Hepatocyte (in vitro differentiated cells): ENCODE measurements around the gene CTCFL.

ENCODE experiments used
- EZH2phosphoT487 ChIP-seq: fragments of 200-600 bp; sonication (generic); IDR thresholded peaks from one replicate; pipeline ENCODE4 v1.6.1; 2018; ENCODE audit warnings: antibody characterized with exemption, mild to moderate bottlenecking, low read depth, moderate library complexity; ENCODE audit not compliant: unreplicated experiment, severe bottlenecking
- TF ChIP-seq, protein P1 (sequence below): fragments of 200-600 bp; sonication (generic); IDR thresholded peaks from 2 replicates; pipeline ENCODE4 v1.5.1; 2016; ENCODE audit warnings: antibody characterized with exemption, mild to moderate bottlenecking; ENCODE audit not compliant: poor library complexity

- TF ChIP-seq, protein P1, sequence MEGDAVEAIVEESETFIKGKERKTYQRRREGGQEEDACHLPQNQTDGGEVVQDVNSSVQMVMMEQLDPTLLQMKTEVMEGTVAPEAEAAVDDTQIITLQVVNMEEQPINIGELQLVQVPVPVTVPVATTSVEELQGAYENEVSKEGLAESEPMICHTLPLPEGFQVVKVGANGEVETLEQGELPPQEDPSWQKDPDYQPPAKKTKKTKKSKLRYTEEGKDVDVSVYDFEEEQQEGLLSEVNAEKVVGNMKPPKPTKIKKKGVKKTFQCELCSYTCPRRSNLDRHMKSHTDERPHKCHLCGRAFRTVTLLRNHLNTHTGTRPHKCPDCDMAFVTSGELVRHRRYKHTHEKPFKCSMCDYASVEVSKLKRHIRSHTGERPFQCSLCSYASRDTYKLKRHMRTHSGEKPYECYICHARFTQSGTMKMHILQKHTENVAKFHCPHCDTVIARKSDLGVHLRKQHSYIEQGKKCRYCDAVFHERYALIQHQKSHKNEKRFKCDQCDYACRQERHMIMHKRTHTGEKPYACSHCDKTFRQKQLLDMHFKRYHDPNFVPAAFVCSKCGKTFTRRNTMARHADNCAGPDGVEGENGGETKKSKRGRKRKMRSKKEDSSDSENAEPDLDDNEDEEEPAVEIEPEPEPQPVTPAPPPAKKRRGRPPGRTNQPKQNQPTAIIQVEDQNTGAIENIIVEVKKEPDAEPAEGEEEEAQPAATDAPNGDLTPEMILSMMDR: no peak
- no peak for TF ChIP-seq EZH2phosphoT487
Observed at GRCh38 chr20:57470666-57471495, 54.1 kb downstream of the CTCFL start.
